Stromal cell of bone marrow (primary cell): ENCODE results near the gene OMA1.
A peak's percentile ranks its signal among the peaks of the same experiment; 100 is the strongest.

ENCODE experiments used
- DNase-seq: peaks from one replicate; pipeline ENCODE4 v3.0.0-alpha.2; 2012; ENCODE audit warnings: low read depth

Gene OMA1

GRCh38 chr1:58459911-58460310, 86.6 kb downstream of the OMA1 start:
- DNase-seq: no peak

- DNase-seq: no peak
These were observed 89.4 kb downstream of the OMA1 start for GRCh38 chr1:58457023-58457635.

GRCh38 chr1:58456470-58456869, 90.1 kb downstream of the OMA1 start:
- peak; percentile 60 for DNase-seq

- DNase-seq: no peak
These were observed 91.7 kb downstream of the OMA1 start for GRCh38 chr1:58454807-58455206.

- no peak for DNase-seq
These were observed 92.1 kb downstream of the OMA1 start for GRCh38 chr1:58454385-58454784.

- DNase-seq: no peak
These were observed 94.8 kb downstream of the OMA1 start for GRCh38 chr1:58451560-58452191.

GRCh38 chr1:58447886-58448285, 98.6 kb downstream of the OMA1 start:
- no peak for DNase-seq

- no peak for DNase-seq
These were observed 99.5 kb downstream of the OMA1 start for GRCh38 chr1:58447042-58447441.

- DNase-seq: no peak
These were observed 100.2 kb downstream of the OMA1 start for GRCh38 chr1:58446368-58446767.

- no peak for DNase-seq
These were observed 102.3 kb downstream of the OMA1 start for GRCh38 chr1:58443986-58444868.

GRCh38 chr1:58442114-58442513, 104.4 kb downstream of the OMA1 start:
- DNase-seq: no peak

GRCh38 chr1:58441699-58442098, 104.8 kb downstream of the OMA1 start:
- DNase-seq: no peak

- no peak for DNase-seq
These were observed 105.8 kb downstream of the OMA1 start for GRCh38 chr1:58440696-58441095.

GRCh38 chr1:58439946-58440345, 106.6 kb downstream of the OMA1 start:
- no peak for DNase-seq

- no peak for DNase-seq
These were observed 108.1 kb downstream of the OMA1 start for GRCh38 chr1:58438468-58438867.

- DNase-seq: no peak
These were observed 108.9 kb downstream of the OMA1 start for GRCh38 chr1:58437623-58438022.

- DNase-seq: no peak
These were observed 109.8 kb downstream of the OMA1 start for GRCh38 chr1:58436615-58437297.

GRCh38 chr1:58435376-58435775, 111.2 kb downstream of the OMA1 start:
- DNase-seq: no peak

GRCh38 chr1:58434607-58435006, 111.9 kb downstream of the OMA1 start:
- DNase-seq: no peak

- DNase-seq: no peak
These were observed 112.3 kb downstream of the OMA1 start for GRCh38 chr1:58434181-58434580.

- DNase-seq: no peak
These were observed 113.5 kb downstream of the OMA1 start for GRCh38 chr1:58432851-58433668.
